Activated CD4-positive, alpha-beta T cell treated with anti-CD3 and anti-CD28 coated beads, Interleukin-2, amount 50 U/mL, for 24 hours (primary cell): ENCODE data around the gene TEDC2.

ENCODE experiments used
- DNase-seq, 2 donors: peaks; one replicate each; pipeline ENCODE4 v3.0.0-alpha.2; 2020; ENCODE audit warnings: low read depth in 1 of 2, low spot score in 1 of 2

Gene TEDC2

GRCh38 chr16:2465653-2466415 lies 5.9 kb downstream of the TEDC2 start:
- DNase-seq: no peak

- no peak for DNase-seq
Observed at GRCh38 chr16:2466667-2467527, 7.0 kb downstream of the TEDC2 start.

GRCh38 chr16:2467528-2468232 lies 7.8 kb downstream of the TEDC2 start:
- no peak for DNase-seq

- no peak for DNase-seq
Observed at GRCh38 chr16:2468233-2468724, 8.4 kb downstream of the TEDC2 start.

- DNase-seq: no peak
Observed at GRCh38 chr16:2468725-2469398, 9.0 kb downstream of the TEDC2 start.

GRCh38 chr16:2469399-2470233 lies 9.7 kb downstream of the TEDC2 start:
- DNase-seq: no peak

GRCh38 chr16:2470234-2470601 lies 10.3 kb downstream of the TEDC2 start:
- no peak for DNase-seq

GRCh38 chr16:2470603-2471015 lies 10.7 kb downstream of the TEDC2 start:
- no peak for DNase-seq

- DNase-seq: no peak
Observed at GRCh38 chr16:2471016-2471652, 11.2 kb downstream of the TEDC2 start, which contains the start of gene NTN3. TSS of gene NTN3 (plus strand) at chr16:2471297. CDS start at chr16:2471702, 405 bp downstream.

- no peak for DNase-seq
Observed at GRCh38 chr16:2471653-2472487, 12.0 kb downstream of the TEDC2 start.

- no peak for DNase-seq
Observed at GRCh38 chr16:2472488-2472864, 12.6 kb downstream of the TEDC2 start.

- DNase-seq: no peak
Observed at GRCh38 chr16:2472885-2473445, 13.1 kb downstream of the TEDC2 start.

- DNase-seq: no peak
Observed at GRCh38 chr16:2473446-2473926, 13.6 kb downstream of the TEDC2 start.

GRCh38 chr16:2473999-2474876 lies 14.3 kb downstream of the TEDC2 start:
- peak in 1 of 2 donors; percentile 26 for DNase-seq

- DNase-seq: peak; percentile 57 to 71
Observed at GRCh38 chr16:2474877-2475412, 15.0 kb downstream of the TEDC2 start, which contains the start of gene TBC1D24. TSS of gene TBC1D24 (plus strand) at chr16:2475127. CDS start at chr16:2496149, 21,022 bp downstream.

GRCh38 chr16:2475413-2476344 lies 15.8 kb downstream of the TEDC2 start:
- no peak for DNase-seq
